DOHH2 (cell line): ENCODE results near the gene NAT10.
"Not testable (repeated sequence)": the region's sequence is repeated elsewhere in the genome, so short reads cannot be mapped to it uniquely, and the experiment has no call there.

ENCODE experiments used
- H3F3A ChIP-seq: fragments of 200-600 bp; sonication (generic), shearing (Covaris generic); 2 replicates; pipeline ENCODE4 v1.6.0; 2016; ENCODE audit warnings: antibody characterized with exemption, mild to moderate bottlenecking; ENCODE audit not compliant: control insufficient read depth, insufficient read depth
- H3K27ac ChIP-seq: fragments of 200-600 bp; sonication (generic); 2 replicates; pipeline ENCODE4 v1.5.1; 2014; ENCODE audit warnings: low read depth, mild to moderate bottlenecking, low read length, moderate library complexity
- H3K27me3 ChIP-seq: fragments of 200-600 bp; sonication (generic); 2 replicates; pipeline ENCODE4 v1.6.1; 2014; ENCODE audit warnings: mild to moderate bottlenecking, low read length, mixed read lengths; ENCODE audit not compliant: control insufficient read depth
- H3K36me3 ChIP-seq: fragments of 200-600 bp; sonication (generic); 2 replicates; pipeline ENCODE4 v1.6.1; 2014; ENCODE audit warnings: mild to moderate bottlenecking, low read length, moderate library complexity, mixed read lengths; ENCODE audit not compliant: control insufficient read depth
- H3K4me1 ChIP-seq: fragments of 200-600 bp; sonication (generic); 2 replicates; pipeline ENCODE4 v1.6.1; 2014; ENCODE audit warnings: mild to moderate bottlenecking, low read length, mixed read lengths; ENCODE audit not compliant: control insufficient read depth
- H3K4me2 ChIP-seq: fragments of 200-600 bp; sonication (generic); 2 replicates; pipeline ENCODE4 v1.6.0; 2014; ENCODE audit warnings: mild to moderate bottlenecking, low read length, moderate library complexity
- H3K4me3 ChIP-seq: fragments of 200-600 bp; sonication (generic); 2 replicates; pipeline ENCODE4 v1.5.1; 2014; ENCODE audit warnings: mild to moderate bottlenecking, low read length, mixed read lengths
- H3K79me2 ChIP-seq: fragments of 200-600 bp; sonication (generic); 2 replicates; pipeline ENCODE4 v1.6.1; 2014; ENCODE audit warnings: mild to moderate bottlenecking, low read length, mixed read lengths; ENCODE audit not compliant: control insufficient read depth
- H3K9me2 ChIP-seq: fragments of 200-600 bp; sonication (generic); replicated peaks from 2 replicates; pipeline ENCODE4 v1.6.1; 2014; ENCODE audit warnings: mild to moderate bottlenecking, low read length, mixed read lengths; ENCODE audit not compliant: control insufficient read depth
- H3K9me3 ChIP-seq: fragments of 200-600 bp; sonication (generic); 2 replicates; pipeline ENCODE4 v1.6.1; 2014; ENCODE audit warnings: antibody characterized with exemption, low read length, mixed read lengths; ENCODE audit not compliant: control insufficient read depth, insufficient read depth
- H4K20me1 ChIP-seq: fragments of 200-600 bp; sonication (generic); 2 replicates; pipeline ENCODE4 v1.6.0; 2014; ENCODE audit warnings: low read depth, mild to moderate bottlenecking, antibody characterized with exemption, low read length, moderate library complexity; ENCODE audit not compliant: control insufficient read depth, insufficient read depth
- CTCF ChIP-seq: fragments of 200-600 bp; sonication (generic); IDR thresholded peaks from one replicate; pipeline ENCODE4 v1.5.1; 2014; ENCODE audit warnings: antibody characterized with exemption, mild to moderate bottlenecking, low read depth, low read length; ENCODE audit not compliant: poor library complexity, severe bottlenecking
- EZH2phosphoT487 ChIP-seq: fragments of 200-600 bp; sonication (generic); IDR thresholded peaks from 2 replicates; pipeline ENCODE4 v1.6.1; 2017; ENCODE audit warnings: borderline replicate concordance, mild to moderate bottlenecking, antibody characterized with exemption, low read length, moderate library complexity, mixed read lengths

NAT10 gene

GRCh38 chr11:34064291-34064690 is 41.1 kb upstream of the NAT10 start:
- peaks cover 32% of the 10 kb centered on the region for H3F3A ChIP-seq
- H3K4me3 ChIP-seq: no peak overlapping the region
- H3K79me2 ChIP-seq: peaks cover 100% of the 10 kb centered on the region
- H3K4me2 ChIP-seq: peak overlapping the region; percentile 17
- H3K9me3 ChIP-seq: no peaks in the 10 kb centered on the region
- H4K20me1 ChIP-seq: peaks cover 37% of the 10 kb centered on the region
- H3K9me2 ChIP-seq: no peaks in the 10 kb centered on the region
- H3K27ac ChIP-seq: 0 out of 2 replicates have a peak overlapping the region, but pooled peaks have one; percentile 2
- peaks cover 68% of the 10 kb centered on the region for H3K36me3 ChIP-seq
- TF ChIP-seq CTCF (no peak), EZH2phosphoT487 (no peak)
- H3K27me3 ChIP-seq: no peaks in the 10 kb centered on the region
- peaks cover 68% of the 10 kb centered on the region for H3K4me1 ChIP-seq

GRCh38 chr11:34065505-34066203 is 39.8 kb upstream of the NAT10 start:
- Histone ChIP-seq H3K36me3 (peaks cover 70% of the 10 kb centered on the region), H4K20me1 (peaks cover 44% of the 10 kb centered on the region), H3K4me1 (peaks cover 66% of the 10 kb centered on the region), H3K79me2 (peaks cover 100% of the 10 kb centered on the region), H3K4me2 (peak overlapping the region; percentile 53), H3K27ac (peak overlapping the region; percentile 8; the same call in 1 of the 2 replicates), H3K4me3 (peak overlapping the region; percentile 17; the same call in 1 of the 2 replicates), H3K9me3 (no peaks in the 10 kb centered on the region), H3K9me2 (no peaks in the 10 kb centered on the region), H3F3A (peaks cover 40% of the 10 kb centered on the region), H3K27me3 (no peaks in the 10 kb centered on the region)
- TF ChIP-seq EZH2phosphoT487 (no peak), CTCF (no peak)

- H3K9me3 ChIP-seq, H3K9me2 ChIP-seq, H3K27me3 ChIP-seq: not testable (repeated sequence)
- Histone ChIP-seq H3K4me2 (peak overlapping the region; percentile 53), H4K20me1 (peaks cover 41% of the 10 kb centered on the region), H3K27ac (peak overlapping the region; percentile 54), H3K79me2 (peaks cover 100% of the 10 kb centered on the region), H3K4me1 (peaks cover 60% of the 10 kb centered on the region), H3K36me3 (peaks cover 71% of the 10 kb centered on the region), H3F3A (peaks cover 40% of the 10 kb centered on the region), H3K4me3 (peak overlapping the region; percentile 51)
Measured at GRCh38 chr11:34066766-34067165, 38.7 kb upstream of the NAT10 start.

GRCh38 chr11:34067383-34068065 is 37.9 kb upstream of the NAT10 start:
- H3K9me2 ChIP-seq: no peaks in the 10 kb centered on the region
- peak overlapping the region; percentile 53 for H3K4me2 ChIP-seq
- H3K9me3 ChIP-seq: no peaks in the 10 kb centered on the region
- peaks cover 40% of the 10 kb centered on the region for H3F3A ChIP-seq
- H3K4me1 ChIP-seq: peaks cover 55% of the 10 kb centered on the region
- peak overlapping the region; percentile 54 for H3K27ac ChIP-seq
- TF ChIP-seq CTCF: no peak
- no peak for TF ChIP-seq EZH2phosphoT487
- peak overlapping the region; percentile 51 for H3K4me3 ChIP-seq
- peaks cover 100% of the 10 kb centered on the region for H3K79me2 ChIP-seq
- H3K27me3 ChIP-seq: no peaks in the 10 kb centered on the region
- peaks cover 38% of the 10 kb centered on the region for H4K20me1 ChIP-seq
- peaks cover 73% of the 10 kb centered on the region for H3K36me3 ChIP-seq
